H1 (cell line): ENCODE results near the gene SLC22A2. TPM values are rescaled to one million over a fixed set of nuclear protein-coding genes. Genes with fewer than 3 reads are reported as not detected.

ENCODE experiments used
- CTCF ChIA-PET: fragments of 300-600 bp; sonication (Branson Sonifier 250); formaldehyde crosslinking; loops from one replicate; lab custom pipeline; 2021; ENCODE audit not compliant: partially characterized antibody; lab: Charles Lee
- POLR2A ChIA-PET: fragments of 300-600 bp; sonication (Branson Sonifier 250); formaldehyde crosslinking; loops from one replicate; lab custom pipeline; 2021; ENCODE audit warnings: inconsistent platforms; ENCODE audit not compliant: partially characterized antibody; lab: Charles Lee
- DNase-seq, 2 experiments: peaks; one replicate each; pipeline versions ENCODE4 v3.0.0 to v3.0.0-alpha.2; 2010 to 2022; ENCODE audit warnings: low spot score in 2 of 2, low read depth in 1 of 2, mixed read lengths in 1 of 2
- FAIRE-seq: peaks from 2 replicates; lab custom pipeline; 2011; peaks lifted over from hg19 to GRCh38; lab: Jason Lieb, UNC
- H2AFZ ChIP-seq: 2 replicates; pipeline ENCODE4 v1.8.1; 2012; ENCODE audit warnings: low read length, inconsistent platforms
- H2AK5ac ChIP-seq: 2 replicates; pipeline ENCODE4 v1.6.1; 2013; ENCODE audit warnings: low read depth, low read length
- H2BK120ac ChIP-seq: replicated peaks from 2 replicates; pipeline ENCODE3; 2013; ENCODE audit warnings: low read depth, low read length, inconsistent platforms
- H2BK12ac ChIP-seq: 2 replicates; pipeline ENCODE4 v1.6.1; 2013; ENCODE audit warnings: low read depth, low read length
- H2BK15ac ChIP-seq: 2 replicates; pipeline ENCODE4 v1.6.1; 2013; ENCODE audit warnings: low read length
- H2BK20ac ChIP-seq: 2 replicates; pipeline ENCODE4 v1.6.1; 2013; ENCODE audit warnings: low read length
- H2BK5ac ChIP-seq: 2 replicates; pipeline ENCODE4 v1.6.1; 2013; ENCODE audit warnings: low read depth, low read length
- H3K14ac ChIP-seq: 2 replicates; pipeline ENCODE4 v1.6.1; 2013; ENCODE audit warnings: inconsistent platforms; ENCODE audit not compliant: insufficient read length
- H3K18ac ChIP-seq: 2 replicates; pipeline ENCODE4 v1.6.1; 2013; ENCODE audit warnings: low read length; ENCODE audit errors: extremely low read depth
- H3K23ac ChIP-seq: 2 replicates; pipeline ENCODE4 v1.6.1; 2013; ENCODE audit warnings: inconsistent platforms; ENCODE audit not compliant: insufficient read length
- H3K23me2 ChIP-seq: 2 replicates; pipeline ENCODE4 v1.6.1; 2013; ENCODE audit warnings: low read depth, low read length
- H3K27ac ChIP-seq: 2 replicates; pipeline ENCODE4 v1.6.1; 2011; ENCODE audit warnings: low read depth, low read length, inconsistent platforms
- H3K27me3 ChIP-seq, 4 experiments: replicated peaks in 1 of 4; 1 replicate in 1 of 4; 2 replicates in 3 of 4; pipeline versions ENCODE4 v1.6.1 to v1.8.1; 2011 to 2013; ENCODE audit warnings: low read length in 3 of 4, mild to moderate bottlenecking in 3 of 4, inconsistent platforms in 2 of 4, mixed read lengths in 2 of 4, moderate library complexity in 1 of 4; ENCODE audit not compliant: control insufficient read depth in 3 of 4, insufficient read depth in 3 of 4; ENCODE audit errors: extremely low read depth in 1 of 4
- H3K36me3 ChIP-seq, 4 experiments: 2 replicates each; pipeline versions ENCODE4 v1.6.1 to v1.8.1; 2011 to 2013; ENCODE audit warnings: mild to moderate bottlenecking in 4 of 4, low read length in 3 of 4, moderate library complexity in 2 of 4, control low read depth in 1 of 4, inconsistent platforms in 1 of 4; ENCODE audit not compliant: insufficient read depth in 4 of 4, control insufficient read depth in 2 of 4
- H3K4ac ChIP-seq: replicated peaks from 2 replicates; pipeline ENCODE3; 2013; ENCODE audit warnings: low read length, low read depth, mixed read lengths, inconsistent platforms; ENCODE audit not compliant: insufficient read length
- H3K4me1 ChIP-seq, 4 experiments: replicated peaks in 1 of 4; 1 replicate in 1 of 4; 2 replicates in 3 of 4; pipeline versions ENCODE4 v1.6.1 to v1.8.1; 2011 to 2013; ENCODE audit warnings: low read length in 3 of 4, inconsistent platforms in 2 of 4, mixed read lengths in 1 of 4; ENCODE audit not compliant: insufficient read depth in 4 of 4, control insufficient read depth in 3 of 4
- H3K4me2 ChIP-seq, 2 experiments: 2 replicates each; pipeline versions ENCODE4 v1.6.1 to v1.8.1; 2011 to 2013; ENCODE audit warnings: low read depth in 2 of 2, low read length in 2 of 2, control low read depth in 1 of 2, inconsistent platforms in 1 of 2, mild to moderate bottlenecking in 1 of 2; ENCODE audit not compliant: insufficient read depth in 1 of 2
- H3K4me3 ChIP-seq, 4 experiments: fragments of 200-600, 300-600 bp in 1 of 4; sonication (generic), shearing (Covaris generic), sonication (Bioruptor Twin) in 1 of 4; 2 replicates each; pipeline versions ENCODE4 v1.5.1 to v1.8.1; 2011 to 2016; ENCODE audit warnings: low read length in 4 of 4, low read depth in 3 of 4, control low read depth in 2 of 4, inconsistent platforms in 2 of 4, mild to moderate bottlenecking in 2 of 4, mixed read lengths in 1 of 4, moderate library complexity in 1 of 4; ENCODE audit not compliant: insufficient read depth in 2 of 4; ENCODE audit errors: extremely low read depth in 1 of 4
- H3K56ac ChIP-seq: replicated peaks from 2 replicates; pipeline ENCODE3; 2013; ENCODE audit warnings: low read depth, mild to moderate bottlenecking, mixed read lengths, low read length, inconsistent platforms; ENCODE audit not compliant: insufficient read length
- H3K79me1 ChIP-seq: 2 replicates; pipeline ENCODE4 v1.6.1; 2013; ENCODE audit warnings: low read depth, low read length, control low read depth
- H3K79me2 ChIP-seq, 2 experiments: 2 replicates each; pipeline versions ENCODE4 v1.6.1 to v1.8.1; 2012 to 2013; ENCODE audit warnings: low read length in 2 of 2, mild to moderate bottlenecking in 2 of 2, inconsistent platforms in 1 of 2; ENCODE audit not compliant: insufficient read depth in 2 of 2, control insufficient read depth in 1 of 2
- H3K9ac ChIP-seq, 4 experiments: replicated peaks in 1 of 4; 1 replicate in 1 of 4; 2 replicates in 3 of 4; pipeline versions ENCODE4 v1.6.1 to v1.8.1; 2011 to 2013; ENCODE audit warnings: low read depth in 3 of 4, low read length in 3 of 4, control low read depth in 2 of 4, mild to moderate bottlenecking in 2 of 4, moderate library complexity in 2 of 4, inconsistent platforms in 1 of 4; ENCODE audit errors: extremely low read depth in 1 of 4
- H3K9me3 ChIP-seq, 2 experiments: 2 replicates each; pipeline versions ENCODE4 v1.6.1 to v1.8.1; 2012 to 2013; ENCODE audit warnings: mild to moderate bottlenecking in 2 of 2, moderate library complexity in 2 of 2, control low read depth in 1 of 2, inconsistent platforms in 1 of 2, low read depth in 1 of 2, low read length in 1 of 2, mixed read lengths in 1 of 2; ENCODE audit not compliant: insufficient read depth in 2 of 2
- H4K20me1 ChIP-seq, 2 experiments: replicated peaks in 1 of 2; 2 replicates each; pipeline versions ENCODE3 to v1.8.1; 2011 to 2013; ENCODE audit warnings: inconsistent platforms in 2 of 2, low read length in 2 of 2, mild to moderate bottlenecking in 1 of 2; ENCODE audit not compliant: insufficient read depth in 2 of 2, control insufficient read depth in 1 of 2
- H4K5ac ChIP-seq: 2 replicates; pipeline ENCODE4 v1.6.1; 2013; ENCODE audit warnings: low read length, low read depth, mixed read lengths, inconsistent platforms; ENCODE audit not compliant: insufficient read length
- H4K8ac ChIP-seq: 2 replicates; pipeline ENCODE4 v1.8.0; 2013; ENCODE audit warnings: mild to moderate bottlenecking, moderate library complexity, low read length, inconsistent platforms; ENCODE audit not compliant: insufficient read depth; ENCODE audit errors: extremely low read depth
- H4K91ac ChIP-seq: replicated peaks from 2 replicates; pipeline ENCODE3; 2013; ENCODE audit warnings: low read length, mixed read lengths, inconsistent platforms; ENCODE audit not compliant: insufficient read length
- KDM4A ChIP-seq: IDR thresholded peaks from one replicate; pipeline ENCODE4 v1.7.1; 2012; ENCODE audit warnings: low read depth, mild to moderate bottlenecking, moderate library complexity, low read length, inconsistent platforms; ENCODE audit not compliant: severe bottlenecking
- WGBS, 2 experiments: shearing (Covaris generic) in 1 of 2; methylation state at CpG; one replicate each; pipeline versions ENCODE4 v1.1.6 to v1.1.7; 2013 to 2015; ENCODE audit warnings: low lambda C conversion rate in 2 of 2, mixed read lengths in 2 of 2, inconsistent platforms in 1 of 2, low coverage in 1 of 2, missing lambda C conversion rate in 1 of 2; ENCODE audit not compliant: insufficient replicate concordance in 2 of 2, insufficient coverage in 1 of 2, insufficient read length in 1 of 2; ENCODE audit errors: extremely low coverage in 1 of 2, missing lambda C conversion rate in 1 of 2; 5-methylcytosine and 5-hydroxymethylcytosine counted together
- polyA plus RNA-seq, 7 experiments: library from polyadenylated mRNA; depleted of rRNA in 3 of 7; stranded (reverse) in 5 of 7; unstranded in 2 of 7; fragments of >200 nt in 5 of 7; fragments of 200-250 nt in 2 of 7; gene quantifications; 1 replicate in 5 of 7; 2 replicates in 1 of 7; 4 replicates in 1 of 7; pipeline versions ENCODE4 v1.2.1 to v1.2.3, GENCODE V29; 2011 to 2013; ENCODE audit warnings: missing spikeins in 2 of 7, mixed read lengths in 2 of 7
- total RNA-seq: library from RNA; stranded (reverse); fragmentation: NEBNext Ultra II Directional; extraction: Animal tissue kit (Norgen Biotek cat#: 25700); gene quantifications from 2 replicates; pipeline ENCODE4 v1.2.1, GENCODE V29; 2021

The SLC22A2 gene
- total and polyA plus RNA-seq, 2 of the 8 experiments (the other 6 are each of a cell fraction or from before 2014, with no cell fraction given): 0.23 to 1.4 TPM

- H2BK5ac ChIP-seq: no peak overlapping the region
- no peaks in the 10 kb centered on the region for H4K20me1 ChIP-seq
- no peak overlapping the region for H3K27ac ChIP-seq
- DNase-seq (no peak), FAIRE-seq (no peak)
- no peaks in the 10 kb centered on the region for H3K79me2 ChIP-seq
- H2BK20ac ChIP-seq: no peak overlapping the region
- no peak overlapping the region for H3K4ac ChIP-seq
- H4K8ac ChIP-seq: no peak overlapping the region
- no peak overlapping the region for H3K14ac ChIP-seq
- no peak overlapping the region for H2BK12ac ChIP-seq
- POLR2A ChIA-PET: no interaction called here
- H3K18ac ChIP-seq: no peak overlapping the region
- H3K9ac ChIP-seq: no peak overlapping the region
- H3K23ac ChIP-seq: no peak overlapping the region
- WGBS, 2 experiments: 95% methylated on average over 4 of the region's 4 CpGs; no CpG with 5 or more reads in 1 of the 2 experiments
- no peak overlapping the region for H4K5ac ChIP-seq
- H3K79me1 ChIP-seq: no peaks in the 10 kb centered on the region
- H3K4me1 ChIP-seq: no peaks in the 10 kb centered on the region
- no peaks in the 10 kb centered on the region for H3K23me2 ChIP-seq
- H2BK120ac ChIP-seq: no peak overlapping the region
- no peaks in the 10 kb centered on the region for H3K36me3 ChIP-seq
- H2AFZ ChIP-seq: no peak overlapping the region
- no peak overlapping the region for H2BK15ac ChIP-seq
- TF ChIP-seq KDM4A: no peak
- no peak overlapping the region for H3K56ac ChIP-seq
- no peak overlapping the region for H3K4me2 ChIP-seq
- no peak overlapping the region for H2AK5ac ChIP-seq
- CTCF ChIA-PET: interaction anchor here (0.7 to 1.7 kb wide), 3 partner anchors 9 to 187 kb away, joined by 3 to 4 read pairs (median 3); no protein-coding TSS in a partner anchor
- H4K91ac ChIP-seq: no peak overlapping the region
- H3K27me3 ChIP-seq: no peaks in the 10 kb centered on the region
- no peak overlapping the region for H3K4me3 ChIP-seq
- no peaks in the 10 kb centered on the region for H3K9me3 ChIP-seq
Measured at GRCh38 chr6:160269023-160269521, 10.5 kb upstream of the SLC22A2 start.
